DOHH2 (cell line): ENCODE data around the gene CRYBG1.
"Not testable (repeated sequence)": the region's sequence is repeated elsewhere in the genome, so short reads cannot be mapped to it uniquely, and the experiment has no call there.

ENCODE experiments used
- H3F3A ChIP-seq: fragments of 200-600 bp; sonication (generic), shearing (Covaris generic); 2 replicates; pipeline ENCODE4 v1.6.0; 2016; ENCODE audit warnings: antibody characterized with exemption, mild to moderate bottlenecking; ENCODE audit not compliant: control insufficient read depth, insufficient read depth
- H3K27ac ChIP-seq: fragments of 200-600 bp; sonication (generic); 2 replicates; pipeline ENCODE4 v1.5.1; 2014; ENCODE audit warnings: low read depth, mild to moderate bottlenecking, low read length, moderate library complexity
- H3K27me3 ChIP-seq: fragments of 200-600 bp; sonication (generic); 2 replicates; pipeline ENCODE4 v1.6.1; 2014; ENCODE audit warnings: mild to moderate bottlenecking, low read length, mixed read lengths; ENCODE audit not compliant: control insufficient read depth
- H3K36me3 ChIP-seq: fragments of 200-600 bp; sonication (generic); 2 replicates; pipeline ENCODE4 v1.6.1; 2014; ENCODE audit warnings: mild to moderate bottlenecking, low read length, moderate library complexity, mixed read lengths; ENCODE audit not compliant: control insufficient read depth
- H3K4me1 ChIP-seq: fragments of 200-600 bp; sonication (generic); 2 replicates; pipeline ENCODE4 v1.6.1; 2014; ENCODE audit warnings: mild to moderate bottlenecking, low read length, mixed read lengths; ENCODE audit not compliant: control insufficient read depth
- H3K4me2 ChIP-seq: fragments of 200-600 bp; sonication (generic); 2 replicates; pipeline ENCODE4 v1.6.0; 2014; ENCODE audit warnings: mild to moderate bottlenecking, low read length, moderate library complexity
- H3K4me3 ChIP-seq: fragments of 200-600 bp; sonication (generic); 2 replicates; pipeline ENCODE4 v1.5.1; 2014; ENCODE audit warnings: mild to moderate bottlenecking, low read length, mixed read lengths
- H3K79me2 ChIP-seq: fragments of 200-600 bp; sonication (generic); 2 replicates; pipeline ENCODE4 v1.6.1; 2014; ENCODE audit warnings: mild to moderate bottlenecking, low read length, mixed read lengths; ENCODE audit not compliant: control insufficient read depth
- H3K9me2 ChIP-seq: fragments of 200-600 bp; sonication (generic); replicated peaks from 2 replicates; pipeline ENCODE4 v1.6.1; 2014; ENCODE audit warnings: mild to moderate bottlenecking, low read length, mixed read lengths; ENCODE audit not compliant: control insufficient read depth
- H3K9me3 ChIP-seq: fragments of 200-600 bp; sonication (generic); 2 replicates; pipeline ENCODE4 v1.6.1; 2014; ENCODE audit warnings: antibody characterized with exemption, low read length, mixed read lengths; ENCODE audit not compliant: control insufficient read depth, insufficient read depth
- H4K20me1 ChIP-seq: fragments of 200-600 bp; sonication (generic); 2 replicates; pipeline ENCODE4 v1.6.0; 2014; ENCODE audit warnings: low read depth, mild to moderate bottlenecking, antibody characterized with exemption, low read length, moderate library complexity; ENCODE audit not compliant: control insufficient read depth, insufficient read depth
- EZH2phosphoT487 ChIP-seq: fragments of 200-600 bp; sonication (generic); IDR thresholded peaks from 2 replicates; pipeline ENCODE4 v1.6.1; 2017; ENCODE audit warnings: borderline replicate concordance, mild to moderate bottlenecking, antibody characterized with exemption, low read length, moderate library complexity, mixed read lengths
- TF ChIP-seq, protein P1 (sequence below): fragments of 200-600 bp; sonication (generic); IDR thresholded peaks from one replicate; pipeline ENCODE4 v1.5.1; 2014; ENCODE audit warnings: antibody characterized with exemption, mild to moderate bottlenecking, low read depth, low read length; ENCODE audit not compliant: poor library complexity, severe bottlenecking

The CRYBG1 gene

DNA sequence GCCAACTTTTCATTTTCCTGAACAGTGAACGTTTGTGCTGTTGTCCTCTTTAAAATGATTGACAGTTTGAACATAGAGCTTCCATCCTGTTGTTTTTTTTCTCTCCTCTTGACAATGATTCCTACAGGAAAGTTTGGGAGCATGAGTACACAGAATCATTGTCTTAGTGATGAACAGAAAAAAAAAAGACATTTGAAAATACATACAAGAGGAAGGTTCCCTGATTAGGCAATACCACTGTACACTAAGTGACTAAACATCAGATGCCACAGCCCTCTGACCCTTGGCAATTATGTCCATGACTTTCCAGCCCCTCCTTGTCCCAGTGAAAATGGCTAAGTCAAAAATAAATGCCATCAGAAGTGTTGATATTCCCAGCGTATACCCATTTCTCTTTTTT lies 197.3 kb downstream of the CRYBG1 start:
- peaks cover 86% of the 10 kb centered on the region for H3K36me3 ChIP-seq

DNA sequence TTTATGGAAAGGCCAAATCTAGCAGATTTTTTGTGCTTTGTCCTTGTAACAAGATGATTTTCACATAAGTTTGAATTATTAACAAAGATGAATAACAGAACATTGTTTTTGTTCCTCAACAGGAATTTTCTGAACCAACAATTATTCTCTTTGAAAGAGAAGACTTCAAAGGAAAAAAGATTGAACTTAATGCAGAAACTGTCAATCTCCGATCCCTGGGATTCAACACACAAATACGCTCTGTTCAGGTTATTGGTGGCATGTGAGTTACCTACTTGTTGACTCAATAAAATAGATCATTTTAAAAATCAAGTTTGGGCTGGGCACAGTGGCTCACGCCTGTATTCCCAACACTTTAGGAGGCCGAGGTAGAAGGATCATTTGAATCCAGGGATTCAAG lies 197.8 kb downstream of the CRYBG1 start:
- H3F3A ChIP-seq: peaks cover 11% of the 10 kb centered on the region
- H4K20me1 ChIP-seq: no peaks in the 10 kb centered on the region
- H3K27me3 ChIP-seq: no peaks in the 10 kb centered on the region
- no peaks in the 10 kb centered on the region for H3K9me3 ChIP-seq
- no peak overlapping the region for H3K4me3 ChIP-seq
- peaks cover 86% of the 10 kb centered on the region for H3K36me3 ChIP-seq
- H3K4me1 ChIP-seq: peaks cover 11% of the 10 kb centered on the region
- H3K27ac ChIP-seq: no peak overlapping the region
- H3K4me2 ChIP-seq: no peak overlapping the region
- H3K79me2 ChIP-seq: no peaks in the 10 kb centered on the region
- TF ChIP-seq EZH2phosphoT487: no peak
- TF ChIP-seq, protein P1, sequence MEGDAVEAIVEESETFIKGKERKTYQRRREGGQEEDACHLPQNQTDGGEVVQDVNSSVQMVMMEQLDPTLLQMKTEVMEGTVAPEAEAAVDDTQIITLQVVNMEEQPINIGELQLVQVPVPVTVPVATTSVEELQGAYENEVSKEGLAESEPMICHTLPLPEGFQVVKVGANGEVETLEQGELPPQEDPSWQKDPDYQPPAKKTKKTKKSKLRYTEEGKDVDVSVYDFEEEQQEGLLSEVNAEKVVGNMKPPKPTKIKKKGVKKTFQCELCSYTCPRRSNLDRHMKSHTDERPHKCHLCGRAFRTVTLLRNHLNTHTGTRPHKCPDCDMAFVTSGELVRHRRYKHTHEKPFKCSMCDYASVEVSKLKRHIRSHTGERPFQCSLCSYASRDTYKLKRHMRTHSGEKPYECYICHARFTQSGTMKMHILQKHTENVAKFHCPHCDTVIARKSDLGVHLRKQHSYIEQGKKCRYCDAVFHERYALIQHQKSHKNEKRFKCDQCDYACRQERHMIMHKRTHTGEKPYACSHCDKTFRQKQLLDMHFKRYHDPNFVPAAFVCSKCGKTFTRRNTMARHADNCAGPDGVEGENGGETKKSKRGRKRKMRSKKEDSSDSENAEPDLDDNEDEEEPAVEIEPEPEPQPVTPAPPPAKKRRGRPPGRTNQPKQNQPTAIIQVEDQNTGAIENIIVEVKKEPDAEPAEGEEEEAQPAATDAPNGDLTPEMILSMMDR: no peak
- no peaks in the 10 kb centered on the region for H3K9me2 ChIP-seq

More for the DNA sequence above, 197.3 kb downstream of the CRYBG1 start:
- Histone ChIP-seq H3K4me2 (no peak overlapping the region), H3K4me3 (no peak overlapping the region), H3K4me1 (peaks cover 6% of the 10 kb centered on the region; the same call in 1 of the 2 replicates), H3K79me2 (no peaks in the 10 kb centered on the region), H3K9me2 (no peaks in the 10 kb centered on the region), H3F3A (peaks cover 11% of the 10 kb centered on the region), H4K20me1 (no peaks in the 10 kb centered on the region), H3K9me3 (no peaks in the 10 kb centered on the region), H3K27me3 (no peaks in the 10 kb centered on the region), H3K27ac (no peak overlapping the region)
- TF ChIP-seq, protein P1: no peak
- TF ChIP-seq EZH2phosphoT487: no peak

DNA sequence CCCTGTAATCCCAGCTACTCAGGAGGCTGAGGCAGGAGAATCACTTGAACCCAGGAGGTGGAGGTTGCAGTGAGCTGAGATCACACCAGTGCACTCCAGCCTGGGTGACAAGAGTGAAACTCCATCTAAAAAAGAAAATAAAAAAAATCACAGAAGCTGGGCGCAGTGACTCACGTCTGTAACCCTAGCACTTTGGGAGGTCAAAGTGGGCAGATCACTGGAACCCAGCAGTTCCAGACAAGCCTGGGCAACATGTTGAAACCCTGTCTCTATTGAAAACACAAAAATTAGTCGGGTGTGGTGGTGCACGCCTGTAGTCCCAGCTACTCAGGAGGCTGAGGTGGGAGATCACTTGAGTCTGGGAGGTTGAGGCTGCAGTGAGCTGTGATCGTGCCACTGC lies 199.1 kb downstream of the CRYBG1 start:
- H3K4me2 ChIP-seq, H3K9me2 ChIP-seq, H3K4me3 ChIP-seq, H3K9me3 ChIP-seq, H3K27me3 ChIP-seq, H3K79me2 ChIP-seq, H4K20me1 ChIP-seq, H3K27ac ChIP-seq: not testable (repeated sequence)
- Histone ChIP-seq H3K36me3 (peaks cover 86% of the 10 kb centered on the region), H3K4me1 (peaks cover 24% of the 10 kb centered on the region), H3F3A (peaks cover 11% of the 10 kb centered on the region)

GRCh38 chr6:106560996-106561685 lies 200.6 kb downstream of the CRYBG1 start:
- no peak for TF ChIP-seq EZH2phosphoT487
- TF ChIP-seq, protein P1: no peak
- Histone ChIP-seq H3K27me3 (no peaks in the 10 kb centered on the region), H3K36me3 (peaks cover 83% of the 10 kb centered on the region)

More at GRCh38 chr6:106560996-106561685, 200.6 kb downstream of the CRYBG1 start:
- no peaks in the 10 kb centered on the region for H3K9me2 ChIP-seq
- H3K4me3 ChIP-seq: no peak overlapping the region
- no peaks in the 10 kb centered on the region for H3K9me3 ChIP-seq
- H3K4me1 ChIP-seq: peaks cover 24% of the 10 kb centered on the region
- H3K27ac ChIP-seq: no peak overlapping the region
- H3K79me2 ChIP-seq: no peaks in the 10 kb centered on the region
- H3F3A ChIP-seq: peaks cover 9% of the 10 kb centered on the region; the same call in 1 of the 2 replicates
- no peaks in the 10 kb centered on the region for H4K20me1 ChIP-seq
- no peak overlapping the region for H3K4me2 ChIP-seq
